ACHN (cell line): Measurements from ENCODE around the gene RPL22L1.
A peak's percentile ranks its signal among the peaks of the same experiment; 100 is the strongest.
"Not testable (repeated sequence)": the region's sequence is repeated elsewhere in the genome, so short reads cannot be mapped to it uniquely, and the experiment has no call there.

Source experiments
- DNase-seq: peaks from one replicate; pipeline ENCODE4 v3.0.0-alpha.2; 2015
- in situ Hi-C: cut with HindIII; loops from 2 replicates; pipeline ENCODE4 v1.10.0; 2017; ENCODE audit warnings: low sequenced_read_pairs, low pct_ligation_motif_present, low pct_unique_long_range_greater_than_20kb

The RPL22L1 gene

DNA sequence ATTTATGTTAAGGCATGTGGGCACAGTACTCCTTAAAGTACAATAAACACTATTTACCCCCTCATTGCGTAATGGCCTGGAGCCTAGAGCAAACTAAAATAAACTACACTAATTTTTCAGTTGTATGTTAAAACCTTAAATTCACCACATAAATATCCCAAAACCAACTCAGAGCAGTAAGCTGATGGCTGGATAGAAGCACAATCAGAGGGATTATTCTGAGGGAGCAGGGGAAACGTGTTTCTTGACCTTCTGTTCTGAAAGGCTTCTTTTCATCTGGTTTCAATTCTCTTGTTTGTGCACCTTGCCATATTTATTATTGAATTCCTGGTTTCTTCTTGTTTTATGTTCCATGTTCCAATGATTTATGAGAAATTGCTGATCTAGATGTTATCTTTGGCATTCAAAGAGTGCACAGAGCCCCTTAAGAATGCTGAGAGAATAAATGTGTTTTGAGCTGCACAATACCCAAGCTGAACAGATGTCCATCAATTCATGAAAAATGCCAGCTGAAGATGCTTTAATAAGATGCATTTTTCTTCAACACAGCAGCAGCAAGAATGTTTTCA, 29.6 kb downstream of the RPL22L1 start:
- in situ Hi-C loops = no loop called here

DNA sequence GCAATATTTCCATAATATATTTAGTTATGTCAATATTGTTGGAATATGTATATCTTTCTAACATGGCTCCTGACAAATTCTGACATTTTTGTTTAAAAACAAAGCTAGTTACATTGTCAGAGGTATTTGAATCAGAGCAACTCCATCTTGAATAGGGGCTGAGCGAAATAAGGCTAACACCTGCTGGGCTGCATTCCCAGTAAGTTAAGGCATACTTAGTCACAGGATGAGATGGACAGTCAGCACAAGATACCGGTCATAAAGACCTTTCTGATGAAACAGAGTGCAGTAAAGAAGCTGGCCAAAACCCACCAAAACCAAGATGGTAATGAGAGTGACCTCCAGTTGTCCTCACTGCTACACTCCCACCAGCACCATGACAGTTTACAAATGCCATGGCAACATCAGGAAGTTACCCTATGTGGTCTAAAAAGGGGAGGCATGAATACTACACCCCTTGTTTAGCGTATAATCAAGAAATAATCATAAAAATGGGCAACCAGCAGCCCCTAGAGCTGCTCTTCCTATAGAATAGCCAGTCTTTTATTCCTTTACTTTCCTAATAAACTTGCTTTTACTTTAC, 30.4 kb downstream of the RPL22L1 start:
- in situ Hi-C loops = no loop called here
- no peak for DNase-seq

More for the DNA sequence above, 29.6 kb downstream of the RPL22L1 start:
- DNase-seq = no peak

- in situ Hi-C loops = no loop called here
Observed at GRCh38 chr3:170836491-170836890, 33.5 kb downstream of the RPL22L1 start.

GRCh38 chr3:170835336-170835735, 34.7 kb downstream of the RPL22L1 start:
- DNase-seq = no peak
- in situ Hi-C loops = no loop called here

More at GRCh38 chr3:170836491-170836890, 33.5 kb downstream of the RPL22L1 start:
- no peak for DNase-seq

DNA sequence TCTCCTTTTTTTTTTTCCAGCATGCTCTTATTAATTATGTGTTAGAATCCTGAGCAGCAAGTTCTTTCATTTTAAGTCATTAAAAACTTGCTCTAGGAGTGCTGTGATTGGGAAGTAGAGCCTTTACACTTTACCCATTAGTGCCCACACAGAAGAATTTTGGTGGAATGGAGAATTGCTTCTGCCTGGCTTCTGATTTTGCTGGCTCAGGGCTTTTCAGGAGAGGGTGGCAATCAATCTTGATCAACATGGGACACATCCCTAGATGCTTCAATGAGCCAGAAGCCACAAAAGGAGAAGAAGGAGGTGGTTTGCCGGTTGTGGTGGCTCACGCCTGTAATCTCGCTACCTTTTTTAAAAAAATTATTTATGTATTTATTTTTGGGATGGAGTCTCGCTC, 39.4 kb downstream of the RPL22L1 start:
- DNase-seq = no peak
- in situ Hi-C loops = no loop called here

- no peak for DNase-seq
- in situ Hi-C loops = no loop called here
Observed at GRCh38 chr3:170829546-170830272, 40.3 kb downstream of the RPL22L1 start.

GRCh38 chr3:170826047-170826446, 43.9 kb downstream of the RPL22L1 start:
- in situ Hi-C loops = no loop called here
- no peak for DNase-seq

- in situ Hi-C loops = loop anchor here (25.0 kb wide), 1 partner anchor 386 kb away; no protein-coding TSS in a partner anchor
- DNase-seq = not testable (repeated sequence)
Observed at GRCh38 chr3:170823562-170823961, 46.4 kb downstream of the RPL22L1 start.

GRCh38 chr3:170818325-170818724, 51.7 kb downstream of the RPL22L1 start:
- in situ Hi-C loops = loop anchor here (25.0 kb wide), 1 partner anchor 381 kb away; no protein-coding TSS in a partner anchor

DNA sequence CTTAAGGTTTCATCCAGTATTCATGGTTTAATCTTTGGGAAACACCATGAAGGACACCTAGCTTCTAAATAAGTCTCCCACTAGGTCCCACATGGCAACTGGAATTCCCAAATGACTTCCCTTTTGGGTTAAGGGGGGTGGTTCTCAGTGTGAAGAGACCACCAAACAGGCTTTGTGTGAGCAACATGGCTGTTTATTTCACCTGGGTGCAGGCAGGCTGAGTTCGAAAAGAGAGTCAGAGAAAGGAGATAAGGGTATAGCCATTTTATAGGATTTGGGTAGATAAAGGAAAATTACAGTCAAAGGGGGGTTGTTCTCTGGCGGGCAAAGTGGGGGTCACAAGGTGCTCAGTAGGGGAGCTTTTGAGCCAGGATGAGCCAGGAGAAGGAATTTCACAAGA, 52.5 kb downstream of the RPL22L1 start:
- DNase-seq = not testable (repeated sequence)
- in situ Hi-C loops = loop anchor here (25.0 kb wide), 1 partner anchor 380 kb away; no protein-coding TSS in a partner anchor

More at GRCh38 chr3:170818325-170818724, 51.7 kb downstream of the RPL22L1 start:
- DNase-seq = not testable (repeated sequence)

DNA sequence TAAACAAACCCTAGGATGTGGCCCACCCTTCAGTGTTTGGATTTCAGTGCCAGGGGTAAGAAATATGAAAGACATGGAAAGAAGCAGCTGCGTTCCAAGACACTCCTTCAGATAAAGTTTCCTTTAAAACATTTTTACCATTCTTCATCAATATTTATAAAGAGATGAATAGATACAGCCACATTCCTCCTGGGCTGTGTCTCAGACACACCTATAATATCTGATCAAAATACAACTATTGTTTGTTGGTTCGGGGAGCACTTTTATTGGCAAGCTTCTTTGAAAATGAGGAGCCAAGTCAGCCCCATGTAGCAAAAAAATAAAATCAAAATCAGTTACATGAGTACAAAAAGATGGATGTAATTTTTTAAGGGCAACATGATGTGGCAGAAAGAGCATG, 53.2 kb downstream of the RPL22L1 start:
- in situ Hi-C loops = loop anchor here (25.0 kb wide), 1 partner anchor 380 kb away; no protein-coding TSS in a partner anchor
- DNase-seq = no peak

DNA sequence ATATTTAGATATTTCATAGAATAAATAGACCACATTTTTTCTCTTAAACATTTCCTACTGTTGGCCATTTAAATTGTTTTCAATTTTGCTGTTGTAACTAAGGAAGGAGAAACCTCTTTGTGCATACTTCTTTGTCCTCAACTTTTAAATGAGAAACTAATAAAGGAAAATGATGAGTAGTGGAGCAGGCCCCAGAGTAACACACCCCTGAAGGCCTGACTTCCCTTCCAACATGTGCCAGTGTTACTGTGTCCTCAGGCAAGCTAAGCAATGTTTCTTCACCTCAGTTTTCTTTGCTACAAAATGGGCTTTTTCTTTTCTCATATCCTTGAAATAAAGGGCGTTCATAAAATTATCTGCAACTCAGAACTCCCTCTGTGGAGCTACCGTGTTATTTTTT, 53.7 kb downstream of the RPL22L1 start:
- in situ Hi-C loops = loop anchor here (25.0 kb wide), 1 partner anchor 379 kb away; no protein-coding TSS in a partner anchor
- DNase-seq = no peak

- in situ Hi-C loops = loop anchor here (25.0 kb wide), 1 partner anchor 379 kb away; no protein-coding TSS in a partner anchor
- no peak for DNase-seq
Observed at GRCh38 chr3:170815936-170816335, 54.1 kb downstream of the RPL22L1 start.

GRCh38 chr3:170815340-170815739, 54.7 kb downstream of the RPL22L1 start:
- in situ Hi-C loops = loop anchor here (25.0 kb wide), 1 partner anchor 378 kb away; no protein-coding TSS in a partner anchor
- DNase-seq = peak; percentile 15
